Breast epithelium (tissue), 4 donors: Measurements from ENCODE around the gene SUCLG2. TPM values are rescaled to one million over a fixed set of nuclear protein-coding genes. Genes with fewer than 3 reads are reported as not detected.
A peak's percentile ranks its signal among the peaks of the same experiment; 100 is the strongest.

Source experiments
- DNase-seq, 2 donors: peaks; one replicate each; pipeline ENCODE4 v3.0.0-alpha.2; 2019; ENCODE audit warnings: low spot score in 2 of 2
- H3K27ac ChIP-seq, 2 donors: fragments of 200-600 bp; sonication (generic) in 1 of 2; one replicate each; pipeline ENCODE4 v1.5.1; 2016 to 2019; ENCODE audit warnings: mild to moderate bottlenecking in 1 of 2
- H3K27me3 ChIP-seq, 2 donors: fragments of 200-600 bp; sonication (generic) in 1 of 2; one replicate each; pipeline versions ENCODE4 v1.5.1 to v1.6.0; 2017 to 2019; ENCODE audit warnings: control low read depth in 1 of 2, mild to moderate bottlenecking in 1 of 2
- H3K36me3 ChIP-seq: fragments of 200-600 bp; one replicate; pipeline ENCODE4 v1.5.1; 2019
- H3K4me1 ChIP-seq, 2 donors: fragments of 200-600 bp; sonication (generic); one replicate each; pipeline ENCODE4 v1.5.1; 2016 to 2019; ENCODE audit warnings: control low read depth in 1 of 2
- H3K4me3 ChIP-seq, 3 donors: fragments of 200-600 bp; sonication (generic); 1 replicate in 2 of 3; 2 replicates in 1 of 3; pipeline ENCODE4 v1.5.1; 2016 to 2019; ENCODE audit warnings: mild to moderate bottlenecking in 3 of 3, moderate library complexity in 2 of 3
- H3K9me3 ChIP-seq, 2 donors: fragments of 200-600 bp; sonication (generic) in 1 of 2; one replicate each; pipeline ENCODE4 v1.5.1; 2016 to 2019; ENCODE audit warnings: control low read depth in 1 of 2
- CTCF ChIP-seq, 3 donors: fragments of 450-650 bp; IDR thresholded peaks; one replicate each; pipeline ENCODE4 v1.5.1; 2016 to 2017; ENCODE audit warnings: antibody characterized with exemption in 3 of 3, mild to moderate bottlenecking in 3 of 3, moderate library complexity in 3 of 3
- POLR2A ChIP-seq: fragments of 450-650 bp; IDR thresholded peaks from one replicate; pipeline ENCODE4 v1.6.1; 2016; ENCODE audit warnings: antibody characterized with exemption, mild to moderate bottlenecking, moderate library complexity
- POLR2AphosphoS5 ChIP-seq, 3 donors: sonication (generic); formaldehyde crosslinking; IDR thresholded peaks; one replicate each; pipeline ENCODE4 v1.6.1; 2017; ENCODE audit warnings: antibody characterized with exemption in 3 of 3
- intact Hi-C: fragments of 100-400 bp; cut with DNase I; formaldehyde crosslinking; loops from one replicate; pipeline ENCODE4 v1.15.1; 2023; ENCODE audit warnings: low total_unique reads
- total RNA-seq, 3 donors: library from RNA; depleted of rRNA; stranded (reverse); fragments of >200 nt; gene quantifications; one replicate each; pipeline ENCODE4 v1.1.0, GENCODE V29; 2016

SUCLG2 gene
- total RNA-seq, 3 donors from 2014 or later = 45.9 to 58.1 (median 52.8) TPM

GRCh38 chr3:67656614-67657013 is 2.2 kb upstream of the SUCLG2 start:
- H3K4me3 ChIP-seq = no peak overlapping the region
- H3K36me3 ChIP-seq = no peaks in the 10 kb centered on the region
- H3K4me1 ChIP-seq = peaks cover 0 to 7% of the 10 kb centered on the region in 2 donors
- no peaks in the 10 kb centered on the region for H3K27me3 ChIP-seq
- no peak overlapping the region for H3K27ac ChIP-seq
- H3K9me3 ChIP-seq = no peaks in the 10 kb centered on the region
- TF ChIP-seq POLR2AphosphoS5 (IDR thresholded peaks at IDR 0.05) = no peak
- no peak for TF ChIP-seq CTCF (IDR thresholded peaks at IDR 0.05)
- DNase-seq = no peak
- intact Hi-C loops = no loop called here

GRCh38 chr3:67655364-67656121 is 1.1 kb upstream of the SUCLG2 start:
- no peaks in the 10 kb centered on the region for H3K9me3 ChIP-seq
- no peaks in the 10 kb centered on the region for H3K36me3 ChIP-seq
- no peaks in the 10 kb centered on the region for H3K27me3 ChIP-seq
- H3K27ac ChIP-seq = peak overlapping the region; percentile 91 to 96
- H3K4me3 ChIP-seq = peak overlapping the region; percentile 81 to 94 (median 93)
- DNase-seq = peak in 1 of 2 donors; percentile 36
- peaks cover 0 to 7% of the 10 kb centered on the region in 2 donors for H3K4me1 ChIP-seq
- TF ChIP-seq POLR2A = no peak
- no peak for TF ChIP-seq CTCF (IDR thresholded peaks at IDR 0.05)
- no peak for TF ChIP-seq POLR2AphosphoS5 (IDR thresholded peaks at IDR 0.05)
- intact Hi-C loops = no loop called here

- Histone ChIP-seq H3K9me3 (no peaks in the 10 kb centered on the region), H3K36me3 (no peaks in the 10 kb centered on the region), H3K27me3 (no peaks in the 10 kb centered on the region), H3K27ac (peak overlapping the region; percentile 91 to 96), H3K4me1 (peaks cover 0 to 7% of the 10 kb centered on the region in 2 donors), H3K4me3 (peak overlapping the region; percentile 81 to 94 (median 93))
- intact Hi-C loops = no loop called here
- TF ChIP-seq CTCF (IDR thresholded peaks at IDR 0.05) = no peak
- TF ChIP-seq POLR2AphosphoS5 (IDR thresholded peaks at IDR 0.05) = no peak
- TF ChIP-seq POLR2A = no peak
- DNase-seq = no peak
Observed at GRCh38 chr3:67654844-67655177, 399 bp upstream of the SUCLG2 start.

GRCh38 chr3:67653425-67654098 is 850 bp downstream of the SUCLG2 start:
- Histone ChIP-seq H3K9me3 (no peaks in the 10 kb centered on the region), H3K27me3 (no peaks in the 10 kb centered on the region), H3K4me3 (peak overlapping the region; percentile 81 to 94 (median 93)), H3K4me1 (peaks cover 0 to 7% of the 10 kb centered on the region in 2 donors), H3K36me3 (no peaks in the 10 kb centered on the region), H3K27ac (peak overlapping the region; percentile 91 to 96)
- no peak for DNase-seq
- no peak for TF ChIP-seq POLR2AphosphoS5 (IDR thresholded peaks at IDR 0.05)
- TF ChIP-seq CTCF (IDR thresholded peaks at IDR 0.05) = no peak
- TF ChIP-seq POLR2A = no peak
- intact Hi-C loops = no loop called here

- H3K27me3 ChIP-seq = no peaks in the 10 kb centered on the region
- intact Hi-C loops = no loop called here
Observed at GRCh38 chr3:67650084-67650483, 4.3 kb downstream of the SUCLG2 start.

More at GRCh38 chr3:67650084-67650483, 4.3 kb downstream of the SUCLG2 start:
- no peak for DNase-seq
- no peaks in the 10 kb centered on the region for H3K36me3 ChIP-seq
- peaks cover 0 to 7% of the 10 kb centered on the region in 2 donors for H3K4me1 ChIP-seq
- no peak overlapping the region for H3K27ac ChIP-seq
- no peaks in the 10 kb centered on the region for H3K9me3 ChIP-seq
- H3K4me3 ChIP-seq = no peak overlapping the region
- TF ChIP-seq CTCF (IDR thresholded peaks at IDR 0.05) = no peak
- TF ChIP-seq POLR2A = no peak
- TF ChIP-seq POLR2AphosphoS5 (IDR thresholded peaks at IDR 0.05) = no peak
